ENCODE data around the gene VSTM4. TPM values are rescaled to one million over a fixed set of nuclear protein-coding genes. Genes with fewer than 3 reads are reported as not detected.

VSTM4 gene
- total and polyA plus RNA-seq, 4 donors = 1.0 to 3.1 (median 2.0) TPM

DNA sequence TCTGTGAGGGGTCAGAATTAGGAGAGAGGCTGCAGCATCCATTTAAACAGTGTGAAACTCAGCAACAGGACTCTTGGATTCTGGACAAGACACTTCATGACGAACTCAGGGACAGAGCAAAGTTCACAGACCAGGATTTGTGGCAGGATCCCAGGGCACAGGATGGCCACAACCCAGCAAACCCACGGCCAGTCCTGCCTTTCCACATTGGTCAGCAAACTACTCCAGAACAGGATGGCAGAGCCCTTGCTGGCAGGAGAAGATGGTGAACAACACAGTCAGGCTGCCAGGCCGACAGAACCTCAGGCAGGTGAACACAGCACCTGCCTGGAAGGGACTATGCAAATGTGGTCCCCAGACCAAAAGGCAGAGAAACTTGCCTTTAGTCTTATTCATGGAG, 34.4 kb downstream of the VSTM4 start (continued):
- TF ChIP-seq, protein P1, sequence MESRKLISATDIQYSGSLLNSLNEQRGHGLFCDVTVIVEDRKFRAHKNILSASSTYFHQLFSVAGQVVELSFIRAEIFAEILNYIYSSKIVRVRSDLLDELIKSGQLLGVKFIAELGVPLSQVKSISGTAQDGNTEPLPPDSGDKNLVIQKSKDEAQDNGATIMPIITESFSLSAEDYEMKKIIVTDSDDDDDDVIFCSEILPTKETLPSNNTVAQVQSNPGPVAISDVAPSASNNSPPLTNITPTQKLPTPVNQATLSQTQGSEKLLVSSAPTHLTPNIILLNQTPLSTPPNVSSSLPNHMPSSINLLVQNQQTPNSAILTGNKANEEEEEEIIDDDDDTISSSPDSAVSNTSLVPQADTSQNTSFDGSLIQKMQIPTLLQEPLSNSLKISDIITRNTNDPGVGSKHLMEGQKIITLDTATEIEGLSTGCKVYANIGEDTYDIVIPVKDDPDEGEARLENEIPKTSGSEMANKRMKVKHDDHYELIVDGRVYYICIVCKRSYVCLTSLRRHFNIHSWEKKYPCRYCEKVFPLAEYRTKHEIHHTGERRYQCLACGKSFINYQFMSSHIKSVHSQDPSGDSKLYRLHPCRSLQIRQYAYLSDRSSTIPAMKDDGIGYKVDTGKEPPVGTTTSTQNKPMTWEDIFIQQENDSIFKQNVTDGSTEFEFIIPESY (IDR thresholded peaks at IDR 0.05) = no peak

DNA sequence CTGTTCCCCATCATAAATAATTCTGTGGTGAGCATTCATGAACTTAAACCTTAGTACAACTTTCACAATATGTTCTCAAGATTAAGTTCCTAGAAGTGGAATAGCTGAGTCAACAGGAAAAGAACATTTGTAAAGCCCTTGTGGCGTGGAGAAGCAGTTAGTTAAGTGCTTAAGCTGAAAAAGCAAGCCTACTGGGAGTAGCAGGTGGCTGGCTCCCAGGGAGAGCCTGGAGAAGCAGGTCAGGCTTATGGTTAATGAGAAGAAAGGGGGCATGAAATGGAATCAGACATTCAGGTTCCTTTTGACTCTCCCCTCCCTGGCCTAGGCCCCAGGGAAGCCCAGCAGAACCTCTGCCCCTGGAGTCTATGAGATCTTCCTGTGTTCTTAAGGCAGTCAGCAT, 35.3 kb downstream of the VSTM4 start:
- no peak for DNase-seq (ENCODE audit: low spot score)
- Histone ChIP-seq H3K9me3 (ENCODE audit: control insufficient read depth in 4 of 4, low read length in 3 of 4) (no peaks in the 10 kb centered on the region), H3K4me1 (ENCODE audit: control insufficient read depth in 4 of 4, insufficient read depth in 4 of 4, low read length in 3 of 4) (peaks cover 18 to 63% (median 48%) of the 10 kb centered on the region in 4 donors), H3K36me3 (ENCODE audit: control insufficient read depth in 4 of 4, insufficient read depth in 3 of 4, low read depth in 1 of 4, low read length in 3 of 4) (no peaks in the 10 kb centered on the region), H3K27me3 (ENCODE audit: control insufficient read depth in 4 of 4, insufficient read depth in 4 of 4, low read length in 3 of 4) (no peaks in the 10 kb centered on the region), H3K9ac (ENCODE audit: low read depth in 1 of 2, low read length in 2 of 2) (no peak overlapping the region), H3K4me3 (ENCODE audit: low read depth in 1 of 3, low read length in 3 of 3) (no peak overlapping the region), H3K27ac (ENCODE audit: low read depth in 1 of 2, low read length in 2 of 2) (peak overlapping the region; percentile 59 to 64)
- 16% methylated on average over 1 of the region's 1 CpG for WGBS
- TF ChIP-seq, protein P2, sequence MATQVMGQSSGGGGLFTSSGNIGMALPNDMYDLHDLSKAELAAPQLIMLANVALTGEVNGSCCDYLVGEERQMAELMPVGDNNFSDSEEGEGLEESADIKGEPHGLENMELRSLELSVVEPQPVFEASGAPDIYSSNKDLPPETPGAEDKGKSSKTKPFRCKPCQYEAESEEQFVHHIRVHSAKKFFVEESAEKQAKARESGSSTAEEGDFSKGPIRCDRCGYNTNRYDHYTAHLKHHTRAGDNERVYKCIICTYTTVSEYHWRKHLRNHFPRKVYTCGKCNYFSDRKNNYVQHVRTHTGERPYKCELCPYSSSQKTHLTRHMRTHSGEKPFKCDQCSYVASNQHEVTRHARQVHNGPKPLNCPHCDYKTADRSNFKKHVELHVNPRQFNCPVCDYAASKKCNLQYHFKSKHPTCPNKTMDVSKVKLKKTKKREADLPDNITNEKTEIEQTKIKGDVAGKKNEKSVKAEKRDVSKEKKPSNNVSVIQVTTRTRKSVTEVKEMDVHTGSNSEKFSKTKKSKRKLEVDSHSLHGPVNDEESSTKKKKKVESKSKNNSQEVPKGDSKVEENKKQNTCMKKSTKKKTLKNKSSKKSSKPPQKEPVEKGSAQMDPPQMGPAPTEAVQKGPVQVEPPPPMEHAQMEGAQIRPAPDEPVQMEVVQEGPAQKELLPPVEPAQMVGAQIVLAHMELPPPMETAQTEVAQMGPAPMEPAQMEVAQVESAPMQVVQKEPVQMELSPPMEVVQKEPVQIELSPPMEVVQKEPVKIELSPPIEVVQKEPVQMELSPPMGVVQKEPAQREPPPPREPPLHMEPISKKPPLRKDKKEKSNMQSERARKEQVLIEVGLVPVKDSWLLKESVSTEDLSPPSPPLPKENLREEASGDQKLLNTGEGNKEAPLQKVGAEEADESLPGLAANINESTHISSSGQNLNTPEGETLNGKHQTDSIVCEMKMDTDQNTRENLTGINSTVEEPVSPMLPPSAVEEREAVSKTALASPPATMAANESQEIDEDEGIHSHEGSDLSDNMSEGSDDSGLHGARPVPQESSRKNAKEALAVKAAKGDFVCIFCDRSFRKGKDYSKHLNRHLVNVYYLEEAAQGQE (IDR thresholded peaks at IDR 0.05) = no peak
- TF ChIP-seq, protein P3, sequence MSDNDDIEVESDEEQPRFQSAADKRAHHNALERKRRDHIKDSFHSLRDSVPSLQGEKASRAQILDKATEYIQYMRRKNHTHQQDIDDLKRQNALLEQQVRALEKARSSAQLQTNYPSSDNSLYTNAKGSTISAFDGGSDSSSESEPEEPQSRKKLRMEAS (IDR thresholded peaks at IDR 0.05) = peak; percentile 35
- TF ChIP-seq, protein P4, sequence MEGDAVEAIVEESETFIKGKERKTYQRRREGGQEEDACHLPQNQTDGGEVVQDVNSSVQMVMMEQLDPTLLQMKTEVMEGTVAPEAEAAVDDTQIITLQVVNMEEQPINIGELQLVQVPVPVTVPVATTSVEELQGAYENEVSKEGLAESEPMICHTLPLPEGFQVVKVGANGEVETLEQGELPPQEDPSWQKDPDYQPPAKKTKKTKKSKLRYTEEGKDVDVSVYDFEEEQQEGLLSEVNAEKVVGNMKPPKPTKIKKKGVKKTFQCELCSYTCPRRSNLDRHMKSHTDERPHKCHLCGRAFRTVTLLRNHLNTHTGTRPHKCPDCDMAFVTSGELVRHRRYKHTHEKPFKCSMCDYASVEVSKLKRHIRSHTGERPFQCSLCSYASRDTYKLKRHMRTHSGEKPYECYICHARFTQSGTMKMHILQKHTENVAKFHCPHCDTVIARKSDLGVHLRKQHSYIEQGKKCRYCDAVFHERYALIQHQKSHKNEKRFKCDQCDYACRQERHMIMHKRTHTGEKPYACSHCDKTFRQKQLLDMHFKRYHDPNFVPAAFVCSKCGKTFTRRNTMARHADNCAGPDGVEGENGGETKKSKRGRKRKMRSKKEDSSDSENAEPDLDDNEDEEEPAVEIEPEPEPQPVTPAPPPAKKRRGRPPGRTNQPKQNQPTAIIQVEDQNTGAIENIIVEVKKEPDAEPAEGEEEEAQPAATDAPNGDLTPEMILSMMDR (IDR thresholded peaks at IDR 0.05; ENCODE audit: low read depth, low read length, missing input control) = no peak
- TF ChIP-seq, protein P5, sequence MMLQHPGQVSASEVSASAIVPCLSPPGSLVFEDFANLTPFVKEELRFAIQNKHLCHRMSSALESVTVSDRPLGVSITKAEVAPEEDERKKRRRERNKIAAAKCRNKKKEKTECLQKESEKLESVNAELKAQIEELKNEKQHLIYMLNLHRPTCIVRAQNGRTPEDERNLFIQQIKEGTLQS (IDR thresholded peaks at IDR 0.05) = no peak
- TF ChIP-seq YY1 (IDR thresholded peaks at IDR 0.05) (no peak), RXRA (IDR thresholded peaks at IDR 0.05) (no peak), GABPA (IDR thresholded peaks at IDR 0.05 in 1 of 2, conservative IDR thresholded peaks at IDR 0.05 in 1 of 2) (no peak), FOXA2 (IDR thresholded peaks at IDR 0.05) (no peak), RAD21 (IDR thresholded peaks at IDR 0.05) (no peak), HNF4A (conservative IDR thresholded peaks at IDR 0.05) (peak; percentile 29 to 49), JUND (IDR thresholded peaks at IDR 0.05) (no peak), HNF4G (IDR thresholded peaks at IDR 0.05) (no peak), TAF1 (conservative IDR thresholded peaks at IDR 0.05) (no peak), SP1 (IDR thresholded peaks at IDR 0.05) (peak; percentile 43), EGR1 (IDR thresholded peaks at IDR 0.05; ENCODE audit: low read depth in 2 of 2) (no peak), FOXA1 (IDR thresholded peaks at IDR 0.05) (no peak), NR2F2 (IDR thresholded peaks at IDR 0.05) (no peak)
- TF ChIP-seq, protein P1 (IDR thresholded peaks at IDR 0.05) = no peak

All from liver (tissue), 9 donors.